ENCODE results near the gene MTOR.

Gene MTOR

GRCh38 chr1:11151114-11151513, 111.2 kb downstream of the MTOR start:
- Histone ChIP-seq H3F3A (ENCODE audit: low read depth) (no peaks in the 10 kb centered on the region), H2AFZ (ENCODE audit: low read length) (no peak overlapping the region), H4K20me1 (ENCODE audit: insufficient read depth, low read length, poor library complexity, severe bottlenecking) (no peaks in the 10 kb centered on the region), H3K4me1 (ENCODE audit: insufficient read depth, low read length, poor library complexity, severe bottlenecking) (no peaks in the 10 kb centered on the region), H3K4me3 (ENCODE audit: low read length, poor library complexity, severe bottlenecking) (no peak overlapping the region), H3K9me3 (ENCODE audit: insufficient read depth, low read depth, low read length) (no peaks in the 10 kb centered on the region), H3K27me3 (ENCODE audit: insufficient read depth, low read length, poor library complexity, severe bottlenecking) (no peaks in the 10 kb centered on the region), H3K9me2 (replicated peaks; ENCODE audit: low read depth, low read length) (no peaks in the 10 kb centered on the region), H3K9ac (ENCODE audit: low read depth, low read length, poor library complexity, severe bottlenecking) (no peak overlapping the region), H3K36me3 (ENCODE audit: insufficient read depth, low read length) (peaks cover 89% of the 10 kb centered on the region; the same call in 1 of the 2 replicates), H3K79me2 (ENCODE audit: insufficient read depth, low read length) (no peaks in the 10 kb centered on the region), H3K4me2 (ENCODE audit: low read depth, low read length, poor library complexity, severe bottlenecking) (no peak overlapping the region)
- TF ChIP-seq EZH2phosphoT487 (IDR thresholded peaks at IDR 0.05; ENCODE audit: borderline replicate concordance) (no peak), CTCF (conservative IDR thresholded peaks at IDR 0.05; ENCODE audit: low read length) (no peak)

- Histone ChIP-seq H3K4me3 (ENCODE audit: low read length, poor library complexity, severe bottlenecking) (no peak overlapping the region), H3K27me3 (ENCODE audit: insufficient read depth, low read length, poor library complexity, severe bottlenecking) (no peaks in the 10 kb centered on the region), H3K4me1 (ENCODE audit: insufficient read depth, low read length, poor library complexity, severe bottlenecking) (no peaks in the 10 kb centered on the region), H3F3A (ENCODE audit: low read depth) (no peaks in the 10 kb centered on the region), H3K4me2 (ENCODE audit: low read depth, low read length, poor library complexity, severe bottlenecking) (no peak overlapping the region), H2AFZ (ENCODE audit: low read length) (no peak overlapping the region), H3K9me2 (replicated peaks; ENCODE audit: low read depth, low read length) (no peaks in the 10 kb centered on the region), H4K20me1 (ENCODE audit: insufficient read depth, low read length, poor library complexity, severe bottlenecking) (no peaks in the 10 kb centered on the region), H3K79me2 (ENCODE audit: insufficient read depth, low read length) (no peaks in the 10 kb centered on the region), H3K9ac (ENCODE audit: low read depth, low read length, poor library complexity, severe bottlenecking) (no peak overlapping the region), H3K9me3 (ENCODE audit: insufficient read depth, low read depth, low read length) (no peaks in the 10 kb centered on the region), H3K36me3 (ENCODE audit: insufficient read depth, low read length) (peaks cover 89% of the 10 kb centered on the region; the same call in 1 of the 2 replicates)
- TF ChIP-seq EZH2phosphoT487 (IDR thresholded peaks at IDR 0.05; ENCODE audit: borderline replicate concordance), result no peak
- no peak for TF ChIP-seq CTCF (conservative IDR thresholded peaks at IDR 0.05; ENCODE audit: low read length)
Observed at GRCh38 chr1:11150326-11150725, 112.0 kb downstream of the MTOR start.

- no peaks in the 10 kb centered on the region for H4K20me1 ChIP-seq (ENCODE audit: insufficient read depth, low read length, poor library complexity, severe bottlenecking)
- H3K27me3 ChIP-seq (ENCODE audit: insufficient read depth, low read length, poor library complexity, severe bottlenecking), result no peaks in the 10 kb centered on the region
- H3K4me2 ChIP-seq (ENCODE audit: low read depth, low read length, poor library complexity, severe bottlenecking), result no peak overlapping the region
- no peak overlapping the region for H3K4me3 ChIP-seq (ENCODE audit: low read length, poor library complexity, severe bottlenecking)
- no peaks in the 10 kb centered on the region for H3K9me2 ChIP-seq (replicated peaks; ENCODE audit: low read depth, low read length)
- TF ChIP-seq EZH2phosphoT487 (IDR thresholded peaks at IDR 0.05; ENCODE audit: borderline replicate concordance) (no peak), CTCF (conservative IDR thresholded peaks at IDR 0.05; ENCODE audit: low read length) (no peak)
- H3F3A ChIP-seq (ENCODE audit: low read depth), result no peaks in the 10 kb centered on the region
- no peaks in the 10 kb centered on the region for H3K4me1 ChIP-seq (ENCODE audit: insufficient read depth, low read length, poor library complexity, severe bottlenecking)
- H3K79me2 ChIP-seq (ENCODE audit: insufficient read depth, low read length), result no peaks in the 10 kb centered on the region
- H3K9ac ChIP-seq (ENCODE audit: low read depth, low read length, poor library complexity, severe bottlenecking), result no peak overlapping the region
- no peaks in the 10 kb centered on the region for H3K9me3 ChIP-seq (ENCODE audit: insufficient read depth, low read depth, low read length)
- H3K36me3 ChIP-seq (ENCODE audit: insufficient read depth, low read length), result peaks cover 92% of the 10 kb centered on the region; the same call in 1 of the 2 replicates
- no peak overlapping the region for H2AFZ ChIP-seq (ENCODE audit: low read length)
Observed at GRCh38 chr1:11147197-11147770, 115.1 kb downstream of the MTOR start.
